LNCAP (cell line): ENCODE data around the gene ATP6V1C2.
A peak's percentile ranks its signal among the peaks of the same experiment; 100 is the strongest.

ENCODE experiments used
- CTCF ChIP-seq: fragments of 450-650 bp; IDR thresholded peaks from 2 replicates; pipeline ENCODE4 v1.5.1; 2017; ENCODE audit warnings: mild to moderate bottlenecking

ATP6V1C2 gene

GRCh38 chr2:10691521-10691920 is 29.9 kb upstream of the ATP6V1C2 start:
- TF ChIP-seq CTCF = no peak

GRCh38 chr2:10700078-10700803 is 21.2 kb upstream of the ATP6V1C2 start:
- no peak for TF ChIP-seq CTCF

- TF ChIP-seq CTCF = no peak
Measured at GRCh38 chr2:10704034-10704594, 17.3 kb upstream of the ATP6V1C2 start.

GRCh38 chr2:10706033-10706432 is 15.4 kb upstream of the ATP6V1C2 start:
- TF ChIP-seq CTCF = no peak

GRCh38 chr2:10707831-10708230 is 13.6 kb upstream of the ATP6V1C2 start:
- no peak for TF ChIP-seq CTCF

GRCh38 chr2:10709290-10709939 is 12.0 kb upstream of the ATP6V1C2 start:
- TF ChIP-seq CTCF = peak; percentile 56

- TF ChIP-seq CTCF = no peak
Measured at GRCh38 chr2:10712185-10712809, 9.1 kb upstream of the ATP6V1C2 start.
